Mesenchymal stem cell (in vitro differentiated cells and primary cell): Measurements from ENCODE around the gene ABI3BP.

ENCODE experiments used
- DNase-seq: peaks from one replicate; pipeline ENCODE4 v3.0.0-alpha.2; 2013
- H2AFZ ChIP-seq: one replicate; pipeline ENCODE4 v1.6.1; 2013; ENCODE audit warnings: low read depth, mild to moderate bottlenecking, control low read depth, inconsistent platforms, low read length, moderate library complexity
- H2AK5ac ChIP-seq: 2 replicates; pipeline ENCODE4 v1.6.1; 2013; ENCODE audit warnings: low read length, moderate library complexity, mild to moderate bottlenecking, inconsistent platforms; ENCODE audit not compliant: severe bottlenecking
- H2BK120ac ChIP-seq: one replicate; pipeline ENCODE4 v1.6.1; 2013; ENCODE audit warnings: low read depth, mild to moderate bottlenecking, inconsistent platforms, low read length, moderate library complexity
- H2BK12ac ChIP-seq, 2 experiments: one replicate each; pipeline ENCODE4 v1.6.1; 2013; ENCODE audit warnings: inconsistent platforms in 2 of 2, low read length in 2 of 2, mild to moderate bottlenecking in 2 of 2, moderate library complexity in 2 of 2, control low read depth in 1 of 2
- H2BK15ac ChIP-seq: one replicate; pipeline ENCODE4 v1.6.1; 2013; ENCODE audit warnings: mild to moderate bottlenecking, low read depth, inconsistent platforms; ENCODE audit not compliant: poor library complexity, severe bottlenecking
- H2BK5ac ChIP-seq: 2 replicates; pipeline ENCODE4 v1.6.1; 2013; ENCODE audit warnings: low read depth, mild to moderate bottlenecking, low read length, control low read depth, inconsistent platforms; ENCODE audit not compliant: poor library complexity, severe bottlenecking
- H3K14ac ChIP-seq, 2 experiments: one replicate each; pipeline ENCODE4 v1.6.1; 2013; ENCODE audit warnings: inconsistent platforms in 2 of 2, low read length in 2 of 2, control low read depth in 1 of 2, mild to moderate bottlenecking in 1 of 2, moderate library complexity in 1 of 2
- H3K18ac ChIP-seq, 2 experiments: one replicate each; pipeline ENCODE4 v1.6.1; 2013; ENCODE audit warnings: inconsistent platforms in 2 of 2, low read length in 2 of 2, control low read depth in 1 of 2, low read depth in 1 of 2, mild to moderate bottlenecking in 1 of 2
- H3K23ac ChIP-seq, 2 experiments: one replicate each; pipeline ENCODE4 v1.6.1; 2013; ENCODE audit warnings: inconsistent platforms in 2 of 2, low read length in 2 of 2, mild to moderate bottlenecking in 2 of 2, moderate library complexity in 2 of 2, control low read depth in 1 of 2
- H3K27ac ChIP-seq: 2 replicates; pipeline ENCODE4 v1.5.1; 2013; ENCODE audit warnings: mild to moderate bottlenecking, moderate library complexity, low read length, control low read depth, inconsistent platforms; ENCODE audit not compliant: poor library complexity, severe bottlenecking
- H3K27me3 ChIP-seq, 2 experiments: 2 replicates each; pipeline versions ENCODE4 v1.6.1 to v1.7.0; 2013; ENCODE audit warnings: low read length in 2 of 2, mild to moderate bottlenecking in 2 of 2, moderate library complexity in 2 of 2, control low read depth in 1 of 2, inconsistent platforms in 1 of 2; ENCODE audit not compliant: control insufficient read depth in 1 of 2, insufficient read depth in 1 of 2
- H3K36me3 ChIP-seq, 2 experiments: 2 replicates each; pipeline versions ENCODE4 v1.6.1 to v1.7.0; 2013; ENCODE audit warnings: low read length in 2 of 2, control low read depth in 1 of 2, inconsistent platforms in 1 of 2, low read depth in 1 of 2, mild to moderate bottlenecking in 1 of 2; ENCODE audit not compliant: insufficient read depth in 2 of 2, control insufficient read depth in 1 of 2
- H3K4ac ChIP-seq, 2 experiments: one replicate each; pipeline ENCODE4 v1.6.1; 2013; ENCODE audit warnings: inconsistent platforms in 2 of 2, low read length in 2 of 2, mild to moderate bottlenecking in 2 of 2, moderate library complexity in 2 of 2, control low read depth in 1 of 2, low read depth in 1 of 2
- H3K4me1 ChIP-seq: 2 replicates; pipeline ENCODE4 v1.6.1; 2013; ENCODE audit warnings: low read depth, low read length, control low read depth; ENCODE audit not compliant: control insufficient read depth, insufficient read depth
- H3K4me2 ChIP-seq: 2 replicates; pipeline ENCODE4 v1.6.1; 2013; ENCODE audit warnings: low read length, mild to moderate bottlenecking, inconsistent platforms; ENCODE audit not compliant: poor library complexity, severe bottlenecking
- H3K4me3 ChIP-seq, 2 experiments: 2 replicates each; pipeline versions ENCODE4 v1.5.1 to v1.7.0; 2013; ENCODE audit warnings: low read length in 2 of 2, mild to moderate bottlenecking in 2 of 2, control low read depth in 1 of 2, low read depth in 1 of 2; ENCODE audit not compliant: insufficient read depth in 1 of 2
- H3K79me1 ChIP-seq: replicated peaks from 2 replicates; pipeline ENCODE4 v1.6.1; 2013; ENCODE audit warnings: mild to moderate bottlenecking, control low read depth, low read length, inconsistent platforms; ENCODE audit not compliant: poor library complexity, severe bottlenecking
- H3K9ac ChIP-seq: 2 replicates; pipeline ENCODE4 v1.7.0; 2013; ENCODE audit warnings: mild to moderate bottlenecking, low read length, moderate library complexity
- H3K9me3 ChIP-seq: 2 replicates; pipeline ENCODE4 v1.7.0; 2013; ENCODE audit warnings: mild to moderate bottlenecking, low read length; ENCODE audit not compliant: control insufficient read depth
- H4K8ac ChIP-seq: one replicate; pipeline ENCODE4 v1.6.1; 2013; ENCODE audit warnings: inconsistent platforms, mild to moderate bottlenecking, low read length, moderate library complexity
- H4K91ac ChIP-seq: one replicate; pipeline ENCODE4 v1.6.1; 2013; ENCODE audit warnings: mild to moderate bottlenecking, low read length, inconsistent platforms
- WGBS: methylation state at CpG from one replicate; pipeline ENCODE4 v1.1.7; 2013; ENCODE audit warnings: mixed read lengths; 5-methylcytosine and 5-hydroxymethylcytosine counted together

ABI3BP gene

DNA sequence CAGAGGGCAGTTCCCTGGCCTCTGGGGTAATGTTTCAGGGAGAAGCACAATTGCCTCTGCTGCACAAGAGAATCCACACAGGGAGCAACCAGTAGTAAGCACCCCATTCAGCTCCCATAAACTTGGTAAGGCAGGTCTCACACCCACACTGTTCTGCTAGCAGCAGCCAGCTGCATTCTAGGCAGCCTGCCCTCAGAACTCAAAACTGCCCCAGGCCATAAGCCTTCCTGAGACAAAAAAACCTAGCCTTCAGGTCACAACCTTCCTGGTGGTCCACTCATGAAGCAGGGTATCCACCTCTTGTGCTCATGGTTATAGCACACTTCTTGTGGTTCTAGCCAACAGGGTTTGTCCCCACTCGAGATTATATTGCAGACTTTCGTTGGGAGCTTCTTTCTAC lies 33.7 kb upstream of the ABI3BP start:
- DNase-seq: no peak
- Histone ChIP-seq H3K27ac (no peak overlapping the region), H4K8ac (no peak overlapping the region), H3K9ac (no peak overlapping the region), H2BK12ac (no peak overlapping the region), H2BK120ac (no peak overlapping the region), H2BK5ac (no peak overlapping the region), H3K18ac (no peak overlapping the region), H2AFZ (no peak overlapping the region), H3K4me1 (no peaks in the 10 kb centered on the region), H3K27me3 (no peaks in the 10 kb centered on the region), H3K14ac (no peak overlapping the region), H4K91ac (no peak overlapping the region), H3K4me3 (no peak overlapping the region), H3K9me3 (peaks cover 22% of the 10 kb centered on the region), H3K36me3 (no peaks in the 10 kb centered on the region), H3K23ac (no peak overlapping the region), H3K79me1 (no peaks in the 10 kb centered on the region), H2AK5ac (no peak overlapping the region), H2BK15ac (no peak overlapping the region), H3K4me2 (no peak overlapping the region), H3K4ac (no peak overlapping the region)
- WGBS: 84% methylated on average over 2 of the region's 2 CpGs

GRCh38 chr3:101026244-101026643 lies 33.0 kb upstream of the ABI3BP start:
- no peak overlapping the region for H4K8ac ChIP-seq
- no peaks in the 10 kb centered on the region for H3K36me3 ChIP-seq
- no peak for DNase-seq
- no peaks in the 10 kb centered on the region for H3K79me1 ChIP-seq
- no peak overlapping the region for H3K4me2 ChIP-seq
- H3K27ac ChIP-seq: no peak overlapping the region
- no peak overlapping the region for H2BK12ac ChIP-seq
- no peak overlapping the region for H2BK120ac ChIP-seq
- no peak overlapping the region for H2AK5ac ChIP-seq
- no peak overlapping the region for H3K18ac ChIP-seq
- H2BK5ac ChIP-seq: no peak overlapping the region
- H2BK15ac ChIP-seq: no peak overlapping the region
- no peaks in the 10 kb centered on the region for H3K4me1 ChIP-seq
- H3K4ac ChIP-seq: no peak overlapping the region
- H4K91ac ChIP-seq: no peak overlapping the region
- no peak overlapping the region for H3K23ac ChIP-seq
- H3K4me3 ChIP-seq: no peak overlapping the region
- peak overlapping the region in 1 of 2 experiments; percentile 8 for H3K14ac ChIP-seq
- no peak overlapping the region for H3K9ac ChIP-seq
- H3K9me3 ChIP-seq: peaks cover 16% of the 10 kb centered on the region
- H3K27me3 ChIP-seq: no peaks in the 10 kb centered on the region
- WGBS: 89% methylated on average over 2 of the region's 2 CpGs
- H2AFZ ChIP-seq: no peak overlapping the region

DNA sequence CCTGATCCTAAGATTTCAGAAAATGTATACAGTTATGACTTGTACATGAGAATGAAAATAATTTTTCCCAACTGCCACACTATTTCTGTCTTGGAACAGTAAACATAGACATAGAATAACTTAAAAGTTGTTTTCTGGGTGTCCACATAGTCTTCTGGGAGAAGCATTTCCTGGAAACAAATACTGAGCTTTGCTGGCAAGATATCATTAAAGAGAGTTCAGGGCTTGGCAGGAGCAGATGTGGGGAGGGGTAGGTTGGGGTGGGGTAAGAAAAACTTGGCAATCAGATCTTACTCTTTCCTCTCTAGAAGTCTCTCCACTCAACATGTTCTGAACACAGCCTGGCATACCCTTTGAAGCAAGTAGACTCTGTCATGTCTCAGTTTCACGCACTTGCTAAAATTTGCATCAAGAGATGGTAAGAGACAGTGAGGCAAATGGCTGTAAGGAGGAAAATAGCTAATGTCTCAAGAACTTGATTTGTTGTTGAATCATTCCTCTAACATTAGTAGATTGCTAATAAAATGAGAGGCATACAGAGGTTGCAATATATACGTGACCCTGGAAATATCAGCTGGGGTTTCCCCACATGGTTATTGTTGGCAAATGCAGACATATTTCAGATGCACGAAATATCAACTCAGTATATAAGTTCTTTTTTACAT lies 27.3 kb upstream of the ABI3BP start:
- no peak overlapping the region for H3K23ac ChIP-seq
- H2BK5ac ChIP-seq: no peak overlapping the region
- DNase-seq: no peak
- H3K4me3 ChIP-seq: no peak overlapping the region
- no peak overlapping the region for H2BK15ac ChIP-seq
- no peak overlapping the region for H2BK120ac ChIP-seq
- H2AK5ac ChIP-seq: no peak overlapping the region
- no peak overlapping the region for H3K14ac ChIP-seq
- H3K27me3 ChIP-seq: no peaks in the 10 kb centered on the region
- H3K9ac ChIP-seq: no peak overlapping the region
- H3K9me3 ChIP-seq: no peaks in the 10 kb centered on the region
- H3K79me1 ChIP-seq: no peaks in the 10 kb centered on the region
- H3K4me1 ChIP-seq: no peaks in the 10 kb centered on the region
- H4K91ac ChIP-seq: no peak overlapping the region
- no peak overlapping the region for H2BK12ac ChIP-seq
- H3K27ac ChIP-seq: no peak overlapping the region
- WGBS: 100% methylated on average over 1 of the region's 3 CpGs
- no peak overlapping the region for H3K4me2 ChIP-seq
- H3K36me3 ChIP-seq: no peaks in the 10 kb centered on the region
- no peak overlapping the region for H4K8ac ChIP-seq
- H3K4ac ChIP-seq: no peak overlapping the region
- no peak overlapping the region for H2AFZ ChIP-seq
- H3K18ac ChIP-seq: no peak overlapping the region

GRCh38 chr3:101017017-101017416 lies 23.8 kb upstream of the ABI3BP start:
- Histone ChIP-seq H3K9ac (peak overlapping the region; percentile 82), H3K27ac (no peak overlapping the region), H4K8ac (no peak overlapping the region), H3K18ac (no peak overlapping the region), H3K4me3 (peak overlapping the region in 1 of 2 experiments; percentile 49), H3K4ac (no peak overlapping the region), H2BK15ac (no peak overlapping the region), H2BK120ac (no peak overlapping the region), H3K23ac (no peak overlapping the region), H3K79me1 (no peaks in the 10 kb centered on the region), H2AFZ (no peak overlapping the region), H3K36me3 (no peaks in the 10 kb centered on the region), H3K4me2 (no peak overlapping the region), H4K91ac (no peak overlapping the region), H3K27me3 (no peaks in the 10 kb centered on the region), H3K9me3 (no peaks in the 10 kb centered on the region), H2BK5ac (no peak overlapping the region), H2AK5ac (no peak overlapping the region), H3K14ac (no peak overlapping the region), H3K4me1 (no peaks in the 10 kb centered on the region), H2BK12ac (no peak overlapping the region)
- DNase-seq: peak; percentile 40
- no CpG with 5 or more reads among the region's 1 CpG for WGBS
